Measurements from ENCODE around the gene ENTPD5.

- TF ChIP-seq CTCF (IDR thresholded peaks at IDR 0.05; ENCODE audit: low read length) (no peak), EZH2 (IDR thresholded peaks at IDR 0.05; ENCODE audit: borderline replicate concordance, low read length) (no peak)
Measured at GRCh38 chr14:74064426-74064825, 45.3 kb upstream of the ENTPD5 start.
